Measurements from ENCODE around the gene TMPO. TPM values are rescaled to one million over a fixed set of nuclear protein-coding genes. Genes with fewer than 3 reads are reported as not detected.

Gene TMPO
- total and polyA plus RNA-seq, 10 of the 15 experiments (the other 5 are each of a cell fraction or from before 2014, with no cell fraction given): 79.8 to 246 (median 179) TPM

DNA sequence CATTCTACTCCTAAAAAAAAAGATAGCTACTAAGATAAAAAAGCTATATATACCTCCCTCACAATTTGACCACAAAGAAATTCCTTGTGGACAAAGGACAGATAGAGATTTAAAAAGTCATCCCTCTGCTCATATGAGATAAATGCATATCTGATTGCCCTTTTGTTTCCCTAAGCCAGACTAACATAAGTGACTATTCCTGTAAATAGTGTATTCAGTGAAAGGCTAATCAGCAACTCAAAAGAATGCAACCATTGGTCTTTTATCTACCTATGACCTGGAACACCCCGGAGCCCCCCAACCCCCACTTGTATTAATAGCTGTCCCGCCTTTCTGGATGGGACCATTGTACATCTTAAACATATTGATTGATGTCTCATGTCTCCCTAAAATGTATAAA lies 6.3 kb upstream of the TMPO start:
- SMC1A ChIA-PET (ENCODE audit: uncharacterized antibody, unreplicated experiment): interaction anchor here (0.6 to 1.5 kb wide), 2 partner anchors 18 to 567 kb away, joined by 3 to 4 read pairs; no protein-coding TSS in a partner anchor
- H3K36me3 ChIP-seq (ENCODE audit: control insufficient read depth in 2 of 2, insufficient read depth in 2 of 2, low read length in 1 of 2): no peaks in the 10 kb centered on the region
- no peak overlapping the region for H3K4me3 ChIP-seq
- intact Hi-C loops (cut with micrococcal nuclease; ENCODE audit: unreplicated experiment): no loop called here
- no peak overlapping the region for H3K4me2 ChIP-seq (ENCODE audit: control insufficient read depth, insufficient read depth)
- BruUV-seq (replicated peaks): no TSS peak
- H4K20me1 ChIP-seq (ENCODE audit: control insufficient read depth, insufficient read depth): no peaks in the 10 kb centered on the region
- FAIRE-seq: no peak
- POLR2A ChIA-PET: no interaction called here
- H3K27me3 ChIP-seq (replicated peaks in 1 of 2; ENCODE audit: control insufficient read depth in 2 of 2, insufficient read depth in 2 of 2, low read length in 1 of 2): no peaks in the 10 kb centered on the region
- peaks cover 12% of the 10 kb centered on the region for H3K79me2 ChIP-seq (ENCODE audit: control insufficient read depth, insufficient read depth, low read length)
- RAD21 ChIA-PET (ENCODE audit: unreplicated experiment): interaction anchor here (0.9 kb wide), 1 partner anchor 18 kb away, joined by 3 read pairs; no protein-coding TSS in a partner anchor
- no peak overlapping the region for H3K27ac ChIP-seq (ENCODE audit: control insufficient read depth, insufficient read depth)
- H3K4me1 ChIP-seq (ENCODE audit: control insufficient read depth, insufficient read depth, low read length): peaks cover 17% of the 10 kb centered on the region
- no peak overlapping the region for H3K9ac ChIP-seq (ENCODE audit: control insufficient read depth, insufficient read depth, low read length)
- in situ Hi-C loops (cut with MboI): no loop called here
- no peaks in the 10 kb centered on the region for H3K9me3 ChIP-seq (replicated peaks; ENCODE audit: control insufficient read depth, insufficient read depth, low read length)
- 100% methylated on average over 2 of the region's 2 CpGs for WGBS (ENCODE audit: insufficient coverage, insufficient replicate concordance, low lambda C conversion rate, missing lambda C conversion rate)
- ATAC-seq: no peak
- H2AFZ ChIP-seq (ENCODE audit: control insufficient read depth, low read depth, low read length): no peak overlapping the region
- no peak for DNase-seq (ENCODE audit: low read depth, low spot score)
- CTCF ChIA-PET: interaction anchor here (0.5 to 1.3 kb wide), 3 partner anchors 12 to 24 kb away, joined by 3 to 7 read pairs (median 3); no protein-coding TSS in a partner anchor
- TF ChIP-seq TARDBP (IDR thresholded peaks at IDR 0.05; ENCODE audit: borderline replicate concordance) (no peak), HDAC6 (IDR thresholded peaks at IDR 0.05; ENCODE audit: unreplicated experiment) (no peak), PML (IDR thresholded peaks at IDR 0.05; ENCODE audit: low read length) (no peak), MTA3 (IDR thresholded peaks at IDR 0.05; ENCODE audit: borderline replicate concordance, low read length) (no peak), ASH2L (IDR thresholded peaks at IDR 0.05; ENCODE audit: borderline replicate concordance, low read depth) (no peak), NFXL1 (IDR thresholded peaks at IDR 0.05; ENCODE audit: borderline replicate concordance) (no peak), CHD1 (IDR thresholded peaks at IDR 0.05; ENCODE audit: low read depth, low read length) (no peak), CREB1 (IDR thresholded peaks at IDR 0.05; ENCODE audit: low read depth) (no peak), EZH2 (IDR thresholded peaks at IDR 0.05; ENCODE audit: borderline replicate concordance, control insufficient read depth, low read depth, low read length) (no peak)
- TF ChIP-seq, protein P1, sequence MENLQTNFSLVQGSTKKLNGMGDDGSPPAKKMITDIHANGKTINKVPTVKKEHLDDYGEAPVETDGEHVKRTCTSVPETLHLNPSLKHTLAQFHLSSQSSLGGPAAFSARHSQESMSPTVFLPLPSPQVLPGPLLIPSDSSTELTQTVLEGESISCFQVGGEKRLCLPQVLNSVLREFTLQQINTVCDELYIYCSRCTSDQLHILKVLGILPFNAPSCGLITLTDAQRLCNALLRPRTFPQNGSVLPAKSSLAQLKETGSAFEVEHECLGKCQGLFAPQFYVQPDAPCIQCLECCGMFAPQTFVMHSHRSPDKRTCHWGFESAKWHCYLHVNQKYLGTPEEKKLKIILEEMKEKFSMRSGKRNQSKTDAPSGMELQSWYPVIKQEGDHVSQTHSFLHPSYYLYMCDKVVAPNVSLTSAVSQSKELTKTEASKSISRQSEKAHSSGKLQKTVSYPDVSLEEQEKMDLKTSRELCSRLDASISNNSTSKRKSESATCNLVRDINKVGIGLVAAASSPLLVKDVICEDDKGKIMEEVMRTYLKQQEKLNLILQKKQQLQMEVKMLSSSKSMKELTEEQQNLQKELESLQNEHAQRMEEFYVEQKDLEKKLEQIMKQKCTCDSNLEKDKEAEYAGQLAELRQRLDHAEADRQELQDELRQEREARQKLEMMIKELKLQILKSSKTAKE (IDR thresholded peaks at IDR 0.05; ENCODE audit: low read depth, poor library complexity, severe bottlenecking): no peak
- TF ChIP-seq, protein P2, sequence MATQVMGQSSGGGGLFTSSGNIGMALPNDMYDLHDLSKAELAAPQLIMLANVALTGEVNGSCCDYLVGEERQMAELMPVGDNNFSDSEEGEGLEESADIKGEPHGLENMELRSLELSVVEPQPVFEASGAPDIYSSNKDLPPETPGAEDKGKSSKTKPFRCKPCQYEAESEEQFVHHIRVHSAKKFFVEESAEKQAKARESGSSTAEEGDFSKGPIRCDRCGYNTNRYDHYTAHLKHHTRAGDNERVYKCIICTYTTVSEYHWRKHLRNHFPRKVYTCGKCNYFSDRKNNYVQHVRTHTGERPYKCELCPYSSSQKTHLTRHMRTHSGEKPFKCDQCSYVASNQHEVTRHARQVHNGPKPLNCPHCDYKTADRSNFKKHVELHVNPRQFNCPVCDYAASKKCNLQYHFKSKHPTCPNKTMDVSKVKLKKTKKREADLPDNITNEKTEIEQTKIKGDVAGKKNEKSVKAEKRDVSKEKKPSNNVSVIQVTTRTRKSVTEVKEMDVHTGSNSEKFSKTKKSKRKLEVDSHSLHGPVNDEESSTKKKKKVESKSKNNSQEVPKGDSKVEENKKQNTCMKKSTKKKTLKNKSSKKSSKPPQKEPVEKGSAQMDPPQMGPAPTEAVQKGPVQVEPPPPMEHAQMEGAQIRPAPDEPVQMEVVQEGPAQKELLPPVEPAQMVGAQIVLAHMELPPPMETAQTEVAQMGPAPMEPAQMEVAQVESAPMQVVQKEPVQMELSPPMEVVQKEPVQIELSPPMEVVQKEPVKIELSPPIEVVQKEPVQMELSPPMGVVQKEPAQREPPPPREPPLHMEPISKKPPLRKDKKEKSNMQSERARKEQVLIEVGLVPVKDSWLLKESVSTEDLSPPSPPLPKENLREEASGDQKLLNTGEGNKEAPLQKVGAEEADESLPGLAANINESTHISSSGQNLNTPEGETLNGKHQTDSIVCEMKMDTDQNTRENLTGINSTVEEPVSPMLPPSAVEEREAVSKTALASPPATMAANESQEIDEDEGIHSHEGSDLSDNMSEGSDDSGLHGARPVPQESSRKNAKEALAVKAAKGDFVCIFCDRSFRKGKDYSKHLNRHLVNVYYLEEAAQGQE (IDR thresholded peaks at IDR 0.05; ENCODE audit: low read depth, low read length): no peak
- TF ChIP-seq, protein P3, sequence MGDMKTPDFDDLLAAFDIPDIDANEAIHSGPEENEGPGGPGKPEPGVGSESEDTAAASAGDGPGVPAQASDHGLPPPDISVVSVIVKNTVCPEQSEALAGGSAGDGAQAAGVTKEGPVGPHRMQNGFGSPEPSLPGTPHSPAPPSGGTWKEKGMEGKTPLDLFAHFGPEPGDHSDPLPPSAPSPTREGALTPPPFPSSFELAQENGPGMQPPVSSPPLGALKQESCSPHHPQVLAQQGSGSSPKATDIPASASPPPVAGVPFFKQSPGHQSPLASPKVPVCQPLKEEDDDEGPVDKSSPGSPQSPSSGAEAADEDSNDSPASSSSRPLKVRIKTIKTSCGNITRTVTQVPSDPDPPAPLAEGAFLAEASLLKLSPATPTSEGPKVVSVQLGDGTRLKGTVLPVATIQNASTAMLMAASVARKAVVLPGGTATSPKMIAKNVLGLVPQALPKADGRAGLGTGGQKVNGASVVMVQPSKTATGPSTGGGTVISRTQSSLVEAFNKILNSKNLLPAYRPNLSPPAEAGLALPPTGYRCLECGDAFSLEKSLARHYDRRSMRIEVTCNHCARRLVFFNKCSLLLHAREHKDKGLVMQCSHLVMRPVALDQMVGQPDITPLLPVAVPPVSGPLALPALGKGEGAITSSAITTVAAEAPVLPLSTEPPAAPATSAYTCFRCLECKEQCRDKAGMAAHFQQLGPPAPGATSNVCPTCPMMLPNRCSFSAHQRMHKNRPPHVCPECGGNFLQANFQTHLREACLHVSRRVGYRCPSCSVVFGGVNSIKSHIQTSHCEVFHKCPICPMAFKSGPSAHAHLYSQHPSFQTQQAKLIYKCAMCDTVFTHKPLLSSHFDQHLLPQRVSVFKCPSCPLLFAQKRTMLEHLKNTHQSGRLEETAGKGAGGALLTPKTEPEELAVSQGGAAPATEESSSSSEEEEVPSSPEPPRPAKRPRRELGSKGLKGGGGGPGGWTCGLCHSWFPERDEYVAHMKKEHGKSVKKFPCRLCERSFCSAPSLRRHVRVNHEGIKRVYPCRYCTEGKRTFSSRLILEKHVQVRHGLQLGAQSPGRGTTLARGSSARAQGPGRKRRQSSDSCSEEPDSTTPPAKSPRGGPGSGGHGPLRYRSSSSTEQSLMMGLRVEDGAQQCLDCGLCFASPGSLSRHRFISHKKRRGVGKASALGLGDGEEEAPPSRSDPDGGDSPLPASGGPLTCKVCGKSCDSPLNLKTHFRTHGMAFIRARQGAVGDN (IDR thresholded peaks at IDR 0.05): no peak
- TF ChIP-seq, protein P4, sequence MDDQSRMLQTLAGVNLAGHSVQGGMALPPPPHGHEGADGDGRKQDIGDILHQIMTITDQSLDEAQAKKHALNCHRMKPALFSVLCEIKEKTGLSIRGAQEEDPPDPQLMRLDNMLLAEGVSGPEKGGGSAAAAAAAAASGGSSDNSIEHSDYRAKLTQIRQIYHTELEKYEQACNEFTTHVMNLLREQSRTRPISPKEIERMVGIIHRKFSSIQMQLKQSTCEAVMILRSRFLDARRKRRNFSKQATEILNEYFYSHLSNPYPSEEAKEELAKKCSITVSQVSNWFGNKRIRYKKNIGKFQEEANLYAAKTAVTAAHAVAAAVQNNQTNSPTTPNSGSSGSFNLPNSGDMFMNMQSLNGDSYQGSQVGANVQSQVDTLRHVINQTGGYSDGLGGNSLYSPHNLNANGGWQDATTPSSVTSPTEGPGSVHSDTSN (IDR thresholded peaks at IDR 0.05; ENCODE audit: insufficient replicate concordance, low read depth, low read length): no peak

Data from GM12878 (cell line).